GM21528 (cell line): ENCODE measurements around the gene SMIM41.

Source experiments
- ATAC-seq: cut with Tn5 transposase; IDR thresholded peaks from one replicate; pipeline ENCODE4 v1.9.1; 2021; ENCODE audit warnings: mild to moderate bottlenecking, moderate library complexity; ENCODE audit not compliant: unreplicated experiment, low FRiP score

Gene SMIM41

GRCh38 chr12:52119398-52120254 lies 40.1 kb downstream of the SMIM41 start:
- ATAC-seq, result no peak

- ATAC-seq, result no peak
Measured at GRCh38 chr12:52120951-52121823, 41.7 kb downstream of the SMIM41 start.

- ATAC-seq, result no peak
Measured at GRCh38 chr12:52121824-52122539, 42.5 kb downstream of the SMIM41 start.

- ATAC-seq, result no peak
Measured at GRCh38 chr12:52122540-52122871, 43.0 kb downstream of the SMIM41 start.

DNA sequence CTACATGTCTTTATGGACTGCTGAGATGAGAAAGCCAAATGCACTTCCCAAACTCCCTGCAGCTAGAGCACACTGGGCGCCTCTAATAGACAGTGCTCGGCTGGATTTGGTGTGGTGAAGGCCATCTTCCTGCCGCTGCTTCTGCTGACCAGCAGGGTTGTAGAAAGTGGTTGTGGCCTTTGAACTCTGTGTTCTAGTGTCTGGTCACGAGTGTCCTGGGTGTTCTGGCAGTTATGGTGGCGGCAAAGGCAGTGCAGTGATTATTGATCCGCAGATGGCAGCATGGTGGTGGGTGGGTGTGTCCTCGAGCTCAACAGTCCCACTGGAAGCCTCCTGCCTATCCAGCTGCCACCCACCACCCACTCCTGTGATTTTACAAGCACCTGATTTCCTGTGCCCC lies 43.4 kb downstream of the SMIM41 start:
- no peak for ATAC-seq

DNA sequence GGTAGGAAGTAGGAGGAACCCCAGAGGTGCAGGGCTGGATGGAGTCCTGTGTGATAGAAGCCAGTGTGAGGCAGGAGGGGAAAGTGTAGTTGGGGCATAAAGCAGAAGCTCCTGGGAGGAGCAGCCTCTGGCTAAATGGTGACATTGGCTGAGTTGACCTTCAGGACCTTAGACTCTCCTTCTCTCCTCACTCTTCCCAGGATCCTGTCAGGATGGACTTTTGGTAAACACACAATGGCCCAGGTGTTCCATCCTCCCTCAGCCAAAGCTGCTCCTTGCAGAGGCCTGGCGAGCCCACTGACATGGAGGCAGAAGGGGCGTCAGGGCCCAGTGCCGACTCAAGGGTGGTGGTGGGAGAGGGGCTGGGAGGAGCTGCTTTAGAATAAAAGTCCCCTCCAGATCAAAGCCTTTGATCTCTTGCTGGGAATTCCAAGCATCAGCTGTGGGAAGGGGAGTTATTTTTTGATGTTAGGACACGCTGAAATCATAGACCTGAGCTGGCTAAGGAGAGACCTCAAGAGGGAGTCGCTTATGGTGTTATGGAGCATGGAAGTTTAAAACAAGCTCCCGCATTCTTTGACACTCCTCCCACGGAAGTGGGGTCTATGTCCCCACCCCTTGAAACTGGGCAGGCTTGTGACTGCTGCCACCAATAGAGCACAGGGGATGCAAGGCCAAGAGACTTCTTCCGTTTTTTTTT lies 44.1 kb downstream of the SMIM41 start:
- ATAC-seq, result no peak

GRCh38 chr12:52125476-52125900 lies 46.0 kb downstream of the SMIM41 start:
- no peak for ATAC-seq

DNA sequence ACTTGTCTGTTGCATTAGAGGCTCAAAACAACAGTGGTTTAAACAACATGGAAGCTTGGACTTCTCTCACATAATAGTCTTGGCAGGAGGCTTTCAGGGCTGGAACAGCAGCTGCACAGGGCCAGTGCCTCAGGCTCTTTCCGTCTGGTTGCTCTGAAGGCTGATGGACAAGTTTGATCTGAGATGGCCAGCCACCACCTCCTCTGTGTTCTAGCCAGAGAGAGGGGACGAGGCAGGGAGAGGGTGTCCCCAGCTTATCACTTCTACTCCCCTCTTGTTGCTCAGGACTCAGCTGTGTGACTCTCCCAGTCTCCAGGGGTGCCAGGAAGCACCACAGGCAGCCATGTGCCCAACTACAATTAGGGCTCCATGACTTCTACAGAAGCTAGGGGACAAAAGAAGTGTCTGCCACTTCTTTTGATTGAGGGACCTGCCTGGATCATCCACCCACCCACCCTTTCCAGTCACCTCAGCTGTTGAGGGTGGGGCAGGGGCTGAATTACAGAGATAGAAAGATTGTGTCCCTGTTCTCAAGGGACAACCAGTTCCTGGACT lies 46.6 kb downstream of the SMIM41 start:
- ATAC-seq, result no peak

GRCh38 chr12:52126605-52127578 lies 47.4 kb downstream of the SMIM41 start:
- no peak for ATAC-seq

DNA sequence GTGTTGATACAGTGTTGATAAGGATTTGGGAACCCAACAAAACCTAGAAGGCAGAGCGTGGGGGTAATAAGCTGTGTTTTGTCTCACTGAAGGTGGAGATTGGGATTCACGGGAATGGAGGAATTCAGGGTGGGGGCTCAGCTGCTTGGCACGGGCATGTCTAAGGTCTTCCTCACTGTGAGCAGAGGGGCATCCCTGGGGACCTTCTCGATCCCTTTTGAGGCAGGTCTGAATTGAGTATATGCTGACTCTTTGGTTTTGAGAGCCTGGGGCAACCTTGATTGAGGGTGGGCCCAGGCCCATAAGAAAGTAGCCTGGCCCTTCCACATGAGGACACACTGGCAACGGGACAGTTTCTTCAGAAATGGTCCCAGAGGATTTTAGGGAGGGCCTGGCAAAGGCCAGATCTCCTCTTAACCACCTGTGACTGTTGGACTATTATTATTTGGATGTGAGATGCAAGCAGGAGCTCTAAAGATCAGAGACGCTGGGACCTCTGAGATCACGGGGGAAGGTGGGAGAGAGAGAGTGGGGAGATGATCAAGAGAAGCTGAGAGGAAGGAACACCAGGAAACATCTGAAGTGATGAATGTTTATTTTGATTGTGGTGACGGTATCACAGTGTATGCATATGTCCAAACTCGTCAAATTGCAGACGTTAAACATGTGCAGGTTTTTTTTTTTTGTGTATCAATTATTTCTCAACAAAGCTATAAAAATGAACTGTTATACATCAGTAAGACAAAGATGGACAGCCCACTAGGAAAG lies 48.4 kb downstream of the SMIM41 start:
- ATAC-seq, result no peak

DNA sequence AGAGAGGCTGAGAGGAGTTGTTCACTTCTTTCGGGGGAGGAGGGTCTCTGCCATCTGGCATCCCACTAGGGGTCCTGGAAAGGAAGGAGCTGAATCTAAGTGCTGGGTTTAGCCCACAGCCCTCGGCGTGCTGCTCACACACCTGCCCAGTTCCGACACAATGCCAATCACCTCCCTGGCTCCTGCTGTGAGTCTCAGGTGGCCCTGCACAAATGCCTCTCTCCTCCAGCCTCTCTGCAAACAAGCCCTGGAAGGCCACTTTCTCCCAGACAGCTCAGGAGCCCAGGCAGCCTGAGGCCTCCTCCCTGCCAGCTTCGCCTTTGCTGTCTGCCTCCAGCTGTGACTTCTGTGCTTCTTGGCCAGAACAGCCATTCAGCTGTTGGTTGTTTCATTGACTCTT lies 51.2 kb downstream of the SMIM41 start:
- ATAC-seq, result no peak

- no peak for ATAC-seq
Measured at GRCh38 chr12:52132754-52133161, 53.3 kb downstream of the SMIM41 start.

GRCh38 chr12:52137746-52138145 lies 58.2 kb downstream of the SMIM41 start:
- no peak for ATAC-seq

DNA sequence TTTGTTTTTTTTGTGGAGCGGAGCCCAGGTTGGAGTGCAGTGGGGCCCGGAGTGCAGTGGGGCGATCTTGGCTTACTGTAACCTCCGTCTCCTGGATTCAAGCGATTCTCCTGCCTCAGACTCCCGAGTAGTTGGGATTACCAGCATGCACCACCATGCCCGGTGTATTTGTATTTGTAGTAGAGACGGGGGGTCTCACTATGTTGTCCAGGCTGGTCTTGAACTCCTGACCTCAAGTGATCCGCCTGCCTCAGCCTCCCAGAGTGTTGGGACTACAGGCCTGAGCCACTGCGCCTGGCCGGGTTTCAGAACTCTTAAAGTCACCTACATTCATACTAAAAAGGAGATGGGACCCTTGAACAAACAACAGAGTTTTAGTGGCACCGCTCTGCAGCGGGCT lies 59.6 kb downstream of the SMIM41 start:
- no peak for ATAC-seq

DNA sequence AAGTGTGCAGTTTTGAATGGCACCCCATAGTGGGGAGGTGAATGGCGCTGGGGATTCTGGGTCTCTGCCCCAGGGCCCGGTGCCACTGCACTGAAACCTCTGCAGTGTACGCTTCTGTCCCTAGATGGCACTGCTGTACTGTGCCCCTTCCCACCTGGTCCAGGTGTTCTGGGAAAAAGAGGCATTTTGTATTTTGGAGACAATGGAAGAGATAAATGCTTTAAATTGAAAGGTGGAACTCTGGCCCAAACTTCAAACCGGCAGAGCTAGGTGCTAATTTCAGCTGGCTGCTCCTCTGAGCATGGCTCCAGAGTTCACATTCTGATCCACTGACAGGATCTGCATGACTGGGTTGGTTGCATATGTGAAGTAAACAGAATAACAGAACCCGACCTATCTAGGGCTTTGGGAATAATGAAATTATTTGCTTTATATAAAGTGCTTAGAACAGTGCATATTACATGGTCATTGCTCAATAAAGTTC lies 60.1 kb downstream of the SMIM41 start:
- ATAC-seq, result no peak

DNA sequence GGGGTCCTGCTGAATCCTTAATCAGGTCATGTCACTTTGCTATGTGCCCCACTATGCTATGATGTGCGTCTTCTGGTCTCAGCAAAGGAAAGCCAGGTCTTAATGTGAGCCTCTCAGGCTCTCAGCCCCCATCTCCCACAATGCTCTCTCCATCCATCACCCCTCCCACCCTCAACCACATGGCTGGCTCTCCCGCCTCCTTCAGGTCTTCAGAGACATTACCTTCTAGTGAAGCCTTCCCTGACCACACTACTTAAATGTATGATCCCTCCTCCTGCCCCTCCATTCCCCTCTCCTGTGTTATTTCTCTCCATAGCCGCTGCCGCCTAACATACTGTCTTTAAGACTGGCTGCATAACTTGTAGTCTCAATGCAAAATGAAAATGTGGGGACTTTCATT lies 61.8 kb downstream of the SMIM41 start:
- no peak for ATAC-seq

GRCh38 chr12:52141875-52142274 lies 62.4 kb downstream of the SMIM41 start:
- ATAC-seq, result no peak

- no peak for ATAC-seq
Measured at GRCh38 chr12:52142431-52142830, 62.9 kb downstream of the SMIM41 start.
